Stimulated activated CD4-positive, alpha-beta T cell treated with anti-CD3 and anti-CD28 coated beads, TNF-alpha, amount 100 ng/mL, for 1 hour (primary cell): ENCODE measurements around the gene C19orf53.

Experiments
- DNase-seq, 3 donors: peaks; one replicate each; pipeline ENCODE4 v3.0.0-alpha.2; 2020; ENCODE audit warnings: low read depth in 3 of 3, low spot score in 1 of 3

C19orf53 gene

GRCh38 chr19:13795595-13796300, 21.5 kb downstream of the C19orf53 start:
- no peak for DNase-seq

- no peak for DNase-seq
Measured at GRCh38 chr19:13796301-13797057, 22.2 kb downstream of the C19orf53 start.

GRCh38 chr19:13797058-13797440, 22.8 kb downstream of the C19orf53 start:
- no peak for DNase-seq

- no peak for DNase-seq
Measured at GRCh38 chr19:13797870-13798269, 23.6 kb downstream of the C19orf53 start.

- DNase-seq = no peak
Measured at GRCh38 chr19:13799669-13800068, 25.4 kb downstream of the C19orf53 start.

GRCh38 chr19:13803038-13803437, 28.8 kb downstream of the C19orf53 start:
- no peak for DNase-seq

- no peak for DNase-seq
Measured at GRCh38 chr19:13804830-13805683, 30.8 kb downstream of the C19orf53 start.

GRCh38 chr19:13806728-13807127, 32.5 kb downstream of the C19orf53 start:
- DNase-seq = no peak

- DNase-seq = no peak
Measured at GRCh38 chr19:13807421-13808021, 33.3 kb downstream of the C19orf53 start.

- DNase-seq = no peak
Measured at GRCh38 chr19:13808856-13809255, 34.6 kb downstream of the C19orf53 start.

- DNase-seq = no peak
Measured at GRCh38 chr19:13812544-13812943, 38.3 kb downstream of the C19orf53 start.

GRCh38 chr19:13813147-13813546, 38.9 kb downstream of the C19orf53 start:
- no peak for DNase-seq

- no peak for DNase-seq
Measured at GRCh38 chr19:13814550-13814949, 40.3 kb downstream of the C19orf53 start.

GRCh38 chr19:13817018-13817614, 42.9 kb downstream of the C19orf53 start:
- no peak for DNase-seq

- DNase-seq = no peak
Measured at GRCh38 chr19:13817615-13818371, 43.5 kb downstream of the C19orf53 start.

GRCh38 chr19:13819238-13819637, 45.0 kb downstream of the C19orf53 start:
- no peak for DNase-seq

GRCh38 chr19:13821292-13821691, 47.0 kb downstream of the C19orf53 start:
- DNase-seq = no peak

- no peak for DNase-seq
Measured at GRCh38 chr19:13823256-13823655, 49.0 kb downstream of the C19orf53 start.

- no peak for DNase-seq
Measured at GRCh38 chr19:13823901-13824300, 49.6 kb downstream of the C19orf53 start.

GRCh38 chr19:13824703-13825102, 50.4 kb downstream of the C19orf53 start:
- DNase-seq = no peak
